GM12865 (cell line): ENCODE results near the gene SERPINA12.
"Not testable (repeated sequence)": the region's sequence is repeated elsewhere in the genome, so short reads cannot be mapped to it uniquely, and the experiment has no call there.

ENCODE experiments used
- DNase-seq: peaks from one replicate; pipeline ENCODE4 v3.0.0; 2010; ENCODE audit warnings: low read depth
- H3K4me3 ChIP-seq: 2 replicates; pipeline ENCODE4 v1.5.1; 2011; ENCODE audit warnings: mild to moderate bottlenecking, low read depth, low read length, control low read depth
- TF ChIP-seq, protein P1 (sequence below): IDR thresholded peaks from 2 replicates; pipeline ENCODE4 v1.5.1; 2011; ENCODE audit warnings: low read length, control low read depth, low read depth, inconsistent platforms; ENCODE audit not compliant: insufficient read depth; ENCODE audit errors: missing control alignments

SERPINA12 gene

DNA sequence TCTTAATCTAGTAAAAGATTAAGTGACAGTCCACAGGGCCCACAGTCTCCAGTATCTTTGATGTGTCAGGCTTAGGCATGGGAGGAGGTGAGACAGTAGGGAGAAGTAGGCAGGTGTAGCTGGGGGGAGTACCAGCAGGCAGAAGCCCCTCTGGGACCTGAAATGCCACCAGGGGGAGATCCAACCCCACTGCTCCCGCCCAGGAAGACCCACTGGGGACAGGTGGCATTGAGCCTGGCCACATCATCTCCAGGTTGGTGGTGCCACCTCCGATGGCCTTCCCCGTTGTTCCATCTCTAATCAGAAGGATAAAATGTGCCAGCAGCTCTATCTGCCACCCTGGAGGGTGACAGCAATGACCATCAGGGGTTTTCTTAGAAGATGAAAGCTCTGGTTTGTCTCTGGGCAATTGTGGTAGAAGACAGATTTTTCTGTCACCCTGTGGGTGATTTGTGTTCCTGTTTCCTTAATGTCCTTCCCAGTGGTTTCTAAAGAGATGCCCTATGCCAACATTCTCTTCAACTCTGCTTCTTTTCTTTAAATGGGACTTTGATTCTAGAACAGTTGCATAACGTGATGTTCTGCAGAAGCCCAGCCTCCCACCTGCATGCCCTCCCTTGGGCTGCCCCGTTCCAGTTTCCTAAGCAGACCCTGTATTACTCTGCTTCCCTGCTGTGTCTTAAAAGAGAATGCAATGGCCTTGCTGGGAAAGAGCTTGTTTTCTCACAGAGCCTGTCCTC lies 12.3 kb upstream of the SERPINA12 start:
- no peak for DNase-seq
- H3K4me3 ChIP-seq = no peak overlapping the region
- TF ChIP-seq, protein P1, sequence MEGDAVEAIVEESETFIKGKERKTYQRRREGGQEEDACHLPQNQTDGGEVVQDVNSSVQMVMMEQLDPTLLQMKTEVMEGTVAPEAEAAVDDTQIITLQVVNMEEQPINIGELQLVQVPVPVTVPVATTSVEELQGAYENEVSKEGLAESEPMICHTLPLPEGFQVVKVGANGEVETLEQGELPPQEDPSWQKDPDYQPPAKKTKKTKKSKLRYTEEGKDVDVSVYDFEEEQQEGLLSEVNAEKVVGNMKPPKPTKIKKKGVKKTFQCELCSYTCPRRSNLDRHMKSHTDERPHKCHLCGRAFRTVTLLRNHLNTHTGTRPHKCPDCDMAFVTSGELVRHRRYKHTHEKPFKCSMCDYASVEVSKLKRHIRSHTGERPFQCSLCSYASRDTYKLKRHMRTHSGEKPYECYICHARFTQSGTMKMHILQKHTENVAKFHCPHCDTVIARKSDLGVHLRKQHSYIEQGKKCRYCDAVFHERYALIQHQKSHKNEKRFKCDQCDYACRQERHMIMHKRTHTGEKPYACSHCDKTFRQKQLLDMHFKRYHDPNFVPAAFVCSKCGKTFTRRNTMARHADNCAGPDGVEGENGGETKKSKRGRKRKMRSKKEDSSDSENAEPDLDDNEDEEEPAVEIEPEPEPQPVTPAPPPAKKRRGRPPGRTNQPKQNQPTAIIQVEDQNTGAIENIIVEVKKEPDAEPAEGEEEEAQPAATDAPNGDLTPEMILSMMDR = no peak

DNA sequence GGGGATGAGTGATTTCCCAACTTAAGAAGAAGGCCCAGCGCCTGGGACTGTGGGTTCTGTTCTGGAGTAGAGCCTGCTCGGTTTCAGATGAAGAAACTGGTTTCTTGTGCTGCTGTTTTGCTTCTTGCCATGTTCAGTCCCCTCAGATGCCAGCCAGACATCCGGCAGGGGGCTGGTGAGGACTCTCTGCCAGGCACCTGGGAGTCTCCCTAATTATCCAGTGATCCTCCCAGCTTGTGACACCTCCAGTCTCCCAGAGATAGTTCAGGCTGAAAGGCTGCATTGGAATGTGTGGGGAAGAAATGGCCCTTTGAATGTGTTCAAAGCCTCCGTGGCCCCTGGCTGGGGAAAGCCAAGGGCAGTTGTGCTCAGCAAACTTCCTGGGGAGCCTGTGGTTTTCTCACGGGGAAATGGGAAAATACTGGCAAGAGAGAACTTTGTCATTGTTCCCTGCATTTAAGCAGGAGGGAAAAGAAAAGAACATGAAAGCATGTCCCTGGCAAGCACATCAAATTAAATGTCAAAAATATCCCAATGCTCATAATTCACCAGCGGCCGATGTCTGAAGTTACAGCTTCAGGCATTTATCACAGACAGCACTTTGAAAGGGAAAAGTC lies 8.5 kb upstream of the SERPINA12 start:
- DNase-seq = no peak
- TF ChIP-seq, protein P1 = no peak
- no peak overlapping the region for H3K4me3 ChIP-seq

DNA sequence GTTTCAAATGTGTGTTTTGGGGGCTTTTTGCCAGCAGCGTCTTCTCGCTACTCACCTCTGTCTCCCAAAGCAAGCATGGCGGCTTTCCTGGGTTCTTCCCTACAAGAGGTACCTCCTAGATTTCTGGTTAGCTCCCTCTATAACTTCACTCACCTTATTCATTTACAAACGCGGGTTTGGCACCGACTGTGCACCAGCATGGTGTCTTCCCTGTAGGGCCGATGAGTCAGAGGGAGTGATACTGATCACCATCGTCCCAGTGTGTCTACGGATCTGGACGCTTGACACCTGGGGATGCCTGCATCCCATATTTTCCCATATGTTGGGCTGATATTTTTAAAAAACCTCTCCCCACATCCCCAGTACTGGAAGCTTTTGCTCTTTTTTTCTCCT lies 8.0 kb upstream of the SERPINA12 start:
- DNase-seq = no peak
- no peak overlapping the region for H3K4me3 ChIP-seq
- TF ChIP-seq, protein P1 = no peak

DNA sequence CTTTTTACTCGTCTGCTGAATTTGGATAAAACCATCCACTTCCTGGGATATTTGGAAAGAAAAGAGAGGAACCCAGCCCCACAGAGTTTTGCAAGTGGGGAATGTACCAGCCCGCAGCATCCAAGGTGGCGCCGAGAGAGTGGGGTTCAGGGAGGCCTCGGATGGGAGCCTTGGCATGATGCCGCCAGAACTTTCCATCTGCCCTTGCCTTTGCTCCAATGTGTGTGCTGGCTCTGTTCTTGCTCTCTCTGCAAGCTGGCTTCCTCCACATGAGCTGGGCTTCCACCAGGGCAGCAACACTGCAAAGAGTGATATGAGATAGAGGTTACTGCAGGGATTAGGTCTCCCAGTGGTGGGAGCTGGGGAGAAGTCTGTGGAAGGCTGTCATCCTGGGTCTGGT lies 6.6 kb upstream of the SERPINA12 start:
- DNase-seq = no peak
- no peak overlapping the region for H3K4me3 ChIP-seq
- TF ChIP-seq, protein P1 = no peak

DNA sequence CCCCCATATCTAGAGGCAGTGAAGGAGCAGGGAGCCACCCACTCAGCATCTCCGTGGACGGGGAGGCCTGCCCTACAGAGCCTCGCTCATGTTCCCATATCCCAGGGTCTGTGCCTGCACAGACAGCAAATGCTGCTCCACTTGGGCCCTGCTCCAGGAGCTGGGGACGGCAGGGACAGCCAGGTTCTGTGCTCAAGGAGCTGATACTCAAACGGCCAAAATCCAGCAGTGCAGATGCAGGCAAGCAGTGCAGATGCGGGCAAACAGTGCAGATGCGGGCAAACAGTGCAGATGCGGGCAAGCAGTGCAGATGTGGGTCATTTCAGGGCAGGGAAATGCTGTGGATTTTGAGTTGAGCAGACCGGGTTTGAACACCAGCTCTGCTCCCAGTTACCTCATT lies 6.2 kb upstream of the SERPINA12 start:
- TF ChIP-seq, protein P1 = no peak

DNA sequence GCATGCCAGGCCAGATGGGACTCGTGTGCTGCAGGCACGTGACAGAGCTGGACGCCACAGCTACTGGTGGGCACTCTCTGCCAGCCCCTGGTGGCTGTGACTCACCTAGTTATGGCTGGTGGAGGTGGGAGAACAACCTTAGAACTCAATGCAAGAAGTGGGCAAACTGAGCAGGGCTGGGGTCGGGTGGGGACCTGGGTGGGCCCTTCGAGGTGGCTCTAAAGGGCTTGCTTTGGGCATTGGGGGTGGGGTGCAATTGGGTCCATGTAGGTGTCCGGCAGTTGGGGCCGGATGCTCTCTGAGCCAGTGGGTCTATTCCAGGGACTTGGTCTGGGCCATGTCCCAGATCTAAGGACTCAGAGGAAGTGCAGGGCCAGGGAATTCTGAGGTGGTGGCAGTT lies 5.1 kb upstream of the SERPINA12 start:
- TF ChIP-seq, protein P1 = no peak
- no peak overlapping the region for H3K4me3 ChIP-seq
- DNase-seq = no peak

More for the DNA sequence above, 6.2 kb upstream of the SERPINA12 start:
- DNase-seq = no peak
- no peak overlapping the region for H3K4me3 ChIP-seq

DNA sequence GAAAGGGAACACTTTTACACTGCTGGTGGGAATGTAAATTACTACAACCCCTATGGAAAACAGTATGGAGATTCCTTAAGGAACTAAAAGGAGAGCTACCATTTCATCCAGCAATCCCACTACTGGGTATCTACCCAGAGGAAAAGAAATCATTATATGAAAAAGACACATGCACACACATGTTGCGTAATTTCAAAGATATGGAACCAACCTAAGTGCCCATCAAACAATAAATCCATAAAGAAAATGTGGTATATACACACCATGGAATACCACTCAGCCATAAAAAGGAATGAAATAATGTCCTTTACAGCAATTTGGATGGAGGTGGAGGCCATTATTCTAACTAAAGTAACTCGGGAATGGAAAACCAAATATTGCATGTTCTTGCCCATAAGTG lies 1.2 kb upstream of the SERPINA12 start:
- DNase-seq, H3K4me3 ChIP-seq: not testable (repeated sequence)
